H1 (cell line): ENCODE measurements around the gene VPREB1. TPM values are rescaled to one million over a fixed set of nuclear protein-coding genes. Genes with fewer than 3 reads are reported as not detected.
"Not testable (repeated sequence)": the region's sequence is repeated elsewhere in the genome, so short reads cannot be mapped to it uniquely, and the experiment has no call there.

Source experiments
- CTCF ChIA-PET: fragments of 300-600 bp; sonication (Branson Sonifier 250); formaldehyde crosslinking; loops from one replicate; lab custom pipeline; 2021; ENCODE audit not compliant: partially characterized antibody; lab: Charles Lee
- POLR2A ChIA-PET: fragments of 300-600 bp; sonication (Branson Sonifier 250); formaldehyde crosslinking; loops from one replicate; lab custom pipeline; 2021; ENCODE audit warnings: inconsistent platforms; ENCODE audit not compliant: partially characterized antibody; lab: Charles Lee
- DNase-seq, 2 experiments: peaks; one replicate each; pipeline versions ENCODE4 v3.0.0 to v3.0.0-alpha.2; 2010 to 2022; ENCODE audit warnings: low spot score in 2 of 2, low read depth in 1 of 2, mixed read lengths in 1 of 2
- FAIRE-seq: peaks from 2 replicates; lab custom pipeline; 2011; peaks lifted over from hg19 to GRCh38; lab: Jason Lieb, UNC
- H2AFZ ChIP-seq: 2 replicates; pipeline ENCODE4 v1.8.1; 2012; ENCODE audit warnings: low read length, inconsistent platforms
- H2AK5ac ChIP-seq: 2 replicates; pipeline ENCODE4 v1.6.1; 2013; ENCODE audit warnings: low read depth, low read length
- H2BK120ac ChIP-seq: replicated peaks from 2 replicates; pipeline ENCODE3; 2013; ENCODE audit warnings: low read depth, low read length, inconsistent platforms
- H2BK12ac ChIP-seq: 2 replicates; pipeline ENCODE4 v1.6.1; 2013; ENCODE audit warnings: low read depth, low read length
- H2BK15ac ChIP-seq: 2 replicates; pipeline ENCODE4 v1.6.1; 2013; ENCODE audit warnings: low read length
- H2BK20ac ChIP-seq: 2 replicates; pipeline ENCODE4 v1.6.1; 2013; ENCODE audit warnings: low read length
- H2BK5ac ChIP-seq: 2 replicates; pipeline ENCODE4 v1.6.1; 2013; ENCODE audit warnings: low read depth, low read length
- H3K14ac ChIP-seq: 2 replicates; pipeline ENCODE4 v1.6.1; 2013; ENCODE audit warnings: inconsistent platforms; ENCODE audit not compliant: insufficient read length
- H3K18ac ChIP-seq: 2 replicates; pipeline ENCODE4 v1.6.1; 2013; ENCODE audit warnings: low read length; ENCODE audit errors: extremely low read depth
- H3K23ac ChIP-seq: 2 replicates; pipeline ENCODE4 v1.6.1; 2013; ENCODE audit warnings: inconsistent platforms; ENCODE audit not compliant: insufficient read length
- H3K23me2 ChIP-seq: 2 replicates; pipeline ENCODE4 v1.6.1; 2013; ENCODE audit warnings: low read depth, low read length
- H3K27ac ChIP-seq: 2 replicates; pipeline ENCODE4 v1.6.1; 2011; ENCODE audit warnings: low read depth, low read length, inconsistent platforms
- H3K27me3 ChIP-seq, 4 experiments: replicated peaks in 1 of 4; 1 replicate in 1 of 4; 2 replicates in 3 of 4; pipeline versions ENCODE4 v1.6.1 to v1.8.1; 2011 to 2013; ENCODE audit warnings: low read length in 3 of 4, mild to moderate bottlenecking in 3 of 4, inconsistent platforms in 2 of 4, mixed read lengths in 2 of 4, moderate library complexity in 1 of 4; ENCODE audit not compliant: control insufficient read depth in 3 of 4, insufficient read depth in 3 of 4; ENCODE audit errors: extremely low read depth in 1 of 4
- H3K36me3 ChIP-seq, 4 experiments: 2 replicates each; pipeline versions ENCODE4 v1.6.1 to v1.8.1; 2011 to 2013; ENCODE audit warnings: mild to moderate bottlenecking in 4 of 4, low read length in 3 of 4, moderate library complexity in 2 of 4, control low read depth in 1 of 4, inconsistent platforms in 1 of 4; ENCODE audit not compliant: insufficient read depth in 4 of 4, control insufficient read depth in 2 of 4
- H3K4ac ChIP-seq: replicated peaks from 2 replicates; pipeline ENCODE3; 2013; ENCODE audit warnings: low read length, low read depth, mixed read lengths, inconsistent platforms; ENCODE audit not compliant: insufficient read length
- H3K4me1 ChIP-seq, 4 experiments: replicated peaks in 1 of 4; 1 replicate in 1 of 4; 2 replicates in 3 of 4; pipeline versions ENCODE4 v1.6.1 to v1.8.1; 2011 to 2013; ENCODE audit warnings: low read length in 3 of 4, inconsistent platforms in 2 of 4, mixed read lengths in 1 of 4; ENCODE audit not compliant: insufficient read depth in 4 of 4, control insufficient read depth in 3 of 4
- H3K4me2 ChIP-seq, 2 experiments: 2 replicates each; pipeline versions ENCODE4 v1.6.1 to v1.8.1; 2011 to 2013; ENCODE audit warnings: low read depth in 2 of 2, low read length in 2 of 2, control low read depth in 1 of 2, inconsistent platforms in 1 of 2, mild to moderate bottlenecking in 1 of 2; ENCODE audit not compliant: insufficient read depth in 1 of 2
- H3K4me3 ChIP-seq, 4 experiments: fragments of 200-600, 300-600 bp in 1 of 4; sonication (generic), shearing (Covaris generic), sonication (Bioruptor Twin) in 1 of 4; 2 replicates each; pipeline versions ENCODE4 v1.5.1 to v1.8.1; 2011 to 2016; ENCODE audit warnings: low read length in 4 of 4, low read depth in 3 of 4, control low read depth in 2 of 4, inconsistent platforms in 2 of 4, mild to moderate bottlenecking in 2 of 4, mixed read lengths in 1 of 4, moderate library complexity in 1 of 4; ENCODE audit not compliant: insufficient read depth in 2 of 4; ENCODE audit errors: extremely low read depth in 1 of 4
- H3K56ac ChIP-seq: replicated peaks from 2 replicates; pipeline ENCODE3; 2013; ENCODE audit warnings: low read depth, mild to moderate bottlenecking, mixed read lengths, low read length, inconsistent platforms; ENCODE audit not compliant: insufficient read length
- H3K79me1 ChIP-seq: 2 replicates; pipeline ENCODE4 v1.6.1; 2013; ENCODE audit warnings: low read depth, low read length, control low read depth
- H3K79me2 ChIP-seq, 2 experiments: 2 replicates each; pipeline versions ENCODE4 v1.6.1 to v1.8.1; 2012 to 2013; ENCODE audit warnings: low read length in 2 of 2, mild to moderate bottlenecking in 2 of 2, inconsistent platforms in 1 of 2; ENCODE audit not compliant: insufficient read depth in 2 of 2, control insufficient read depth in 1 of 2
- H3K9ac ChIP-seq, 4 experiments: replicated peaks in 1 of 4; 1 replicate in 1 of 4; 2 replicates in 3 of 4; pipeline versions ENCODE4 v1.6.1 to v1.8.1; 2011 to 2013; ENCODE audit warnings: low read depth in 3 of 4, low read length in 3 of 4, control low read depth in 2 of 4, mild to moderate bottlenecking in 2 of 4, moderate library complexity in 2 of 4, inconsistent platforms in 1 of 4; ENCODE audit errors: extremely low read depth in 1 of 4
- H3K9me3 ChIP-seq, 2 experiments: 2 replicates each; pipeline versions ENCODE4 v1.6.1 to v1.8.1; 2012 to 2013; ENCODE audit warnings: mild to moderate bottlenecking in 2 of 2, moderate library complexity in 2 of 2, control low read depth in 1 of 2, inconsistent platforms in 1 of 2, low read depth in 1 of 2, low read length in 1 of 2, mixed read lengths in 1 of 2; ENCODE audit not compliant: insufficient read depth in 2 of 2
- H4K20me1 ChIP-seq, 2 experiments: replicated peaks in 1 of 2; 2 replicates each; pipeline versions ENCODE3 to v1.8.1; 2011 to 2013; ENCODE audit warnings: inconsistent platforms in 2 of 2, low read length in 2 of 2, mild to moderate bottlenecking in 1 of 2; ENCODE audit not compliant: insufficient read depth in 2 of 2, control insufficient read depth in 1 of 2
- H4K5ac ChIP-seq: 2 replicates; pipeline ENCODE4 v1.6.1; 2013; ENCODE audit warnings: low read length, low read depth, mixed read lengths, inconsistent platforms; ENCODE audit not compliant: insufficient read length
- H4K8ac ChIP-seq: 2 replicates; pipeline ENCODE4 v1.8.0; 2013; ENCODE audit warnings: mild to moderate bottlenecking, moderate library complexity, low read length, inconsistent platforms; ENCODE audit not compliant: insufficient read depth; ENCODE audit errors: extremely low read depth
- H4K91ac ChIP-seq: replicated peaks from 2 replicates; pipeline ENCODE3; 2013; ENCODE audit warnings: low read length, mixed read lengths, inconsistent platforms; ENCODE audit not compliant: insufficient read length
- WGBS, 2 experiments: shearing (Covaris generic) in 1 of 2; methylation state at CpG; one replicate each; pipeline versions ENCODE4 v1.1.6 to v1.1.7; 2013 to 2015; ENCODE audit warnings: low lambda C conversion rate in 2 of 2, mixed read lengths in 2 of 2, inconsistent platforms in 1 of 2, low coverage in 1 of 2, missing lambda C conversion rate in 1 of 2; ENCODE audit not compliant: insufficient replicate concordance in 2 of 2, insufficient coverage in 1 of 2, insufficient read length in 1 of 2; ENCODE audit errors: extremely low coverage in 1 of 2, missing lambda C conversion rate in 1 of 2; 5-methylcytosine and 5-hydroxymethylcytosine counted together
- polyA plus RNA-seq, 7 experiments: library from polyadenylated mRNA; depleted of rRNA in 3 of 7; stranded (reverse) in 5 of 7; unstranded in 2 of 7; fragments of >200 nt in 5 of 7; fragments of 200-250 nt in 2 of 7; gene quantifications; 1 replicate in 5 of 7; 2 replicates in 1 of 7; 4 replicates in 1 of 7; pipeline versions ENCODE4 v1.2.1 to v1.2.3, GENCODE V29; 2011 to 2013; ENCODE audit warnings: missing spikeins in 2 of 7, mixed read lengths in 2 of 7
- total RNA-seq: library from RNA; stranded (reverse); fragmentation: NEBNext Ultra II Directional; extraction: Animal tissue kit (Norgen Biotek cat#: 25700); gene quantifications from 2 replicates; pipeline ENCODE4 v1.2.1, GENCODE V29; 2021

VPREB1 gene
- total and polyA plus RNA-seq, 2 of the 8 experiments (the other 6 are each of a cell fraction or from before 2014, with no cell fraction given) = not detected

DNA sequence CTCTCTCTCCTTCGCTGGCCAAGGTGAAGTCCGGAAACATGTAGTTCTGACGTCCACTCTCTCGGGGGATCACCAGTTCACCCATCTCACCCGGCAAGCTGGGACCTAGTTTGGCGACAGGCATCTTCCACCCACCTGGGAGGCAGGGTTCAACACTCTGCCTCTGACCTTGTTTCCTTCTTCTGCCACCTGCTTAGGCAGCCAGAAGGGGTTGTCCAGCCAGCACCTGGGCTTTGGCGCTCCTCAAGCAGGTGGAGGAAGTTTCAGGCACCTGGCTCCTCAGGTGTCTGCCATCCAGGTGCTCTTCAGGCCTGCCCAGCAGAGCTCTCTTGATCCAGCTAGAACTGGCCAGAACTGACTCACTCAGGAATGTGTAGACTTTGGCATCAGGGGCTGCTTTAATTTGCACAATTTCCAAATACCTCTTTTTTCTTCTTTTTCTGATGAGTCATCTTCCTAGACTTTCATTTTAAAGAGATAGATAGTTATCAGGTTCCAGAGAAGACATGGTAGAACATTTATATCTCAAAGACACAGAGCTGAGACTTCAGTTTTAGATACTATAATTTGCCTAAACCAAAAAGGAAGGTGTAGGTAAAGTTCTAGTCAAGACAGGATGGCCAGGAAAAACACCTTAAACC is 25.6 kb downstream of the VPREB1 start:
- POLR2A ChIA-PET, CTCF ChIA-PET, H2BK12ac ChIP-seq, H3K79me2 ChIP-seq, H3K4me3 ChIP-seq, H3K4me1 ChIP-seq, H2BK20ac ChIP-seq, H3K23me2 ChIP-seq, H3K9ac ChIP-seq, H2BK120ac ChIP-seq, H3K14ac ChIP-seq, H2BK15ac ChIP-seq, H3K27ac ChIP-seq, H3K4ac ChIP-seq, DNase-seq, H3K18ac ChIP-seq, H4K91ac ChIP-seq, H4K8ac ChIP-seq, H3K9me3 ChIP-seq, H2BK5ac ChIP-seq, H2AK5ac ChIP-seq, H3K56ac ChIP-seq, H3K36me3 ChIP-seq, H3K79me1 ChIP-seq, H4K5ac ChIP-seq, H3K4me2 ChIP-seq, H2AFZ ChIP-seq, H3K23ac ChIP-seq, H4K20me1 ChIP-seq, FAIRE-seq: not testable (repeated sequence)
- H3K27me3 ChIP-seq = peaks cover 19 to 33% (median 19%) of the 10 kb centered on the region in 4 experiments
- WGBS, 2 experiments = 71% methylated on average over 7 of the region's 7 CpGs; no CpG with 5 or more reads in 1 of the 2 experiments

DNA sequence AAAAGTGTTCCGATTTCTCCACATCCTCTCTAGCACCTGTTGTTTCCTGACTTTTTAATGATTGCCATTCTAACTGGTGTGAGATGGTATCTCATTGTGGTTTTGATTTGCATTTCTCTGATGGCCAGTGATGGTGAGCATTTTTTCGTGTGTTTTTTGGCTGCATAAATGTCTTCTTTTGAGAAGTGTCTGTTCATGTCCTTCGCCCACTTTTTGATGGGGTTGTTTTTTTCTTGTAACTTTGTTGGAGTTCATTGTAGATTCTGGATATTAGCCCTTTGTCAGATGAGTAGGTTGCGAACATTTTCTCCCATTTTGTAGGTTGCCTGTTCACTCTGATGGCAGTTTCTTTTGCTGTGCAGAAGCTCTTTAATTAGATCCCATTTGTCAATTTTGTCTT is 32.8 kb downstream of the VPREB1 start:
- CTCF ChIA-PET, H3K4me3 ChIP-seq, H3K4ac ChIP-seq, H2BK12ac ChIP-seq, H2BK20ac ChIP-seq, FAIRE-seq, H3K4me2 ChIP-seq, H3K4me1 ChIP-seq, H3K36me3 ChIP-seq, H3K79me1 ChIP-seq, H3K56ac ChIP-seq, H3K27me3 ChIP-seq, H2AK5ac ChIP-seq, H2BK15ac ChIP-seq, H3K18ac ChIP-seq, H3K27ac ChIP-seq, H4K91ac ChIP-seq, H3K9me3 ChIP-seq, H3K14ac ChIP-seq, H2AFZ ChIP-seq, H4K5ac ChIP-seq, DNase-seq, H3K79me2 ChIP-seq, POLR2A ChIA-PET, H4K8ac ChIP-seq, H3K23me2 ChIP-seq, H3K23ac ChIP-seq, H4K20me1 ChIP-seq, H3K9ac ChIP-seq, H2BK120ac ChIP-seq, H2BK5ac ChIP-seq: not testable (repeated sequence)
- WGBS, 2 experiments = no CpG with 5 or more reads among the region's 4 CpGs
